Skeletal muscle satellite cell (primary cell): ENCODE data around the gene UBE4B. TPM values are rescaled to one million over a fixed set of nuclear protein-coding genes. Genes with fewer than 3 reads are reported as not detected.
"Not testable (repeated sequence)": the region's sequence is repeated elsewhere in the genome, so short reads cannot be mapped to it uniquely, and the experiment has no call there.

Experiments
- H3K27me3 ChIP-seq: 2 replicates; pipeline ENCODE4 v1.7.0; 2013; ENCODE audit warnings: low read length; ENCODE audit not compliant: control insufficient read depth, insufficient read depth
- H3K36me3 ChIP-seq: 2 replicates; pipeline ENCODE4 v1.7.0; 2013; ENCODE audit warnings: mild to moderate bottlenecking, control low read depth, low read length; ENCODE audit not compliant: insufficient read depth
- H3K4me1 ChIP-seq: 2 replicates; pipeline ENCODE4 v1.7.0; 2013; ENCODE audit warnings: low read length; ENCODE audit not compliant: control insufficient read depth, insufficient read depth
- H3K4me2 ChIP-seq: 2 replicates; pipeline ENCODE4 v1.7.0; 2013; ENCODE audit warnings: mild to moderate bottlenecking, low read length
- H3K4me3 ChIP-seq: 2 replicates; pipeline ENCODE4 v1.7.0; 2013; ENCODE audit warnings: low read length
- H3K9ac ChIP-seq: 2 replicates; pipeline ENCODE4 v1.7.0; 2013; ENCODE audit warnings: mild to moderate bottlenecking, low read depth, low read length, moderate library complexity
- H3K9me3 ChIP-seq: replicated peaks from 2 replicates; pipeline ENCODE4 v1.7.0; 2013; ENCODE audit warnings: mild to moderate bottlenecking, control low read depth, low read length
- small RNA-seq: library from RNA; depleted of rRNA; stranded (forward); fragments of <200 nt; gene quantifications from one replicate; pipeline ENCODE3, GENCODE V24; 2012

UBE4B gene

DNA sequence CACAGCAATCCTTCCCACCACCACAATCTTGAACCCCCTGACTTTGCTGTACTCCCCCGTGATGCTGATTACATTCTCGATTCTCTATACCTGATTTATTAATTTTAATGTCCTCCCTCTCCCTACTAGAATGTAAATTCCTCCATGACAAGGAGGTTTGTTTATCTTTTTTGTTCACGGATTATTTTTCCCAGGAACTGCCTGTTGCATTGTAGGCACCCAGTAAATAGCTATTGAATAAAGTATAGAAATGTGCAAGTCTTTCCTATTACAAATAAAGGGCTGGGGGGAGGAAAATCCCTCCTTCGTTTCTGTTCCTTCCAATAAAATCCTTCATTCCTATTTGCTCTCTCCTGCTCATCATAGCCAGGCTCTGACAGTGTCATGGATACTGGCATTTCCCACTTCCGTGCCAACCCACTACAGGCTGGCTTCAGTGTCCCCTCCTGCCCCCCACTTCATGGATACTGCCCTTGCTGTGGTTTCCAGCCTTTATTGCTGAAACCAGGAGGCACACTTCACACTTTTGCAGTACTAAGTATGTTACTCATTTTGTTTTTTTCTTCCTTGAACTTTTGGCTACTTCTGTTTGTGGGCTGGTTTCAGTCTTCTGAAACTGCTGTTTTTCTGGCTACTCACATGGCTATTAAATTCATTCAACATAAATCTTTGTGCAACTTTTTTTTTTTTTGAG is 185.1 kb downstream of the UBE4B start:
- no peak overlapping the region for H3K4me3 ChIP-seq
- no peaks in the 10 kb centered on the region for H3K27me3 ChIP-seq
- no peaks in the 10 kb centered on the region for H3K9me3 ChIP-seq
- H3K36me3 ChIP-seq: no peaks in the 10 kb centered on the region
- H3K4me2 ChIP-seq: peak overlapping the region; percentile 69
- H3K4me1 ChIP-seq: peaks cover 38% of the 10 kb centered on the region
- no peak overlapping the region for H3K9ac ChIP-seq

- Histone ChIP-seq H3K9me3 (no peaks in the 10 kb centered on the region), H3K9ac (no peak overlapping the region), H3K4me3 (no peak overlapping the region), H3K36me3 (no peaks in the 10 kb centered on the region), H3K27me3 (no peaks in the 10 kb centered on the region), H3K4me2 (no peak overlapping the region), H3K4me1 (peaks cover 31% of the 10 kb centered on the region)
Measured at GRCh38 chr1:10220200-10220599, 187.4 kb downstream of the UBE4B start.

- not testable (repeated sequence) for H3K27me3 ChIP-seq, H3K36me3 ChIP-seq, H3K4me3 ChIP-seq, H3K4me2 ChIP-seq, H3K9me3 ChIP-seq, H3K9ac ChIP-seq
- peaks cover 36% of the 10 kb centered on the region for H3K4me1 ChIP-seq
Measured at GRCh38 chr1:10220657-10221056, 187.9 kb downstream of the UBE4B start.

DNA sequence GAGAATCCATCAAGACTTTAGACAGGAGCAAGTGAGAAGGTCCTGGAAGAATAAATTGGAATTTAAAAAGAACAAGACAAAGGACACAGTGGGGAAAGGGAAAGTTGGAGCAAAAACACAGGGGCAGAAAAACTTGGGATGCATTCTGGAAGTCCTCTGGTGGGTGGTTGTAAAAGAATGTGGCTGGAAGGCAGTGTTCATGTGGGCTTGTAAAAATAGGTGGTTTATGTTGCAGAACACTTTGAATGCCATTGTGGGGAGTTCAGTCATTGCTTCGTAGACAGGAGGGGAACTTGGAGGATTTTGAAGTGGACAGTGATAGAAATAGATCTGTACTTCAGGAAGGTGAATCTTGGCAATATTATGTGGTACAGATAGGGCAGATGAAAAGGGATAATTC is 192.8 kb downstream of the UBE4B start:
- peaks cover 8% of the 10 kb centered on the region for H3K4me1 ChIP-seq
- H3K27me3 ChIP-seq: no peaks in the 10 kb centered on the region
- no peak overlapping the region for H3K9ac ChIP-seq
- no peak overlapping the region for H3K4me3 ChIP-seq
- H3K9me3 ChIP-seq: no peaks in the 10 kb centered on the region
- H3K4me2 ChIP-seq: no peak overlapping the region
- H3K36me3 ChIP-seq: no peaks in the 10 kb centered on the region

DNA sequence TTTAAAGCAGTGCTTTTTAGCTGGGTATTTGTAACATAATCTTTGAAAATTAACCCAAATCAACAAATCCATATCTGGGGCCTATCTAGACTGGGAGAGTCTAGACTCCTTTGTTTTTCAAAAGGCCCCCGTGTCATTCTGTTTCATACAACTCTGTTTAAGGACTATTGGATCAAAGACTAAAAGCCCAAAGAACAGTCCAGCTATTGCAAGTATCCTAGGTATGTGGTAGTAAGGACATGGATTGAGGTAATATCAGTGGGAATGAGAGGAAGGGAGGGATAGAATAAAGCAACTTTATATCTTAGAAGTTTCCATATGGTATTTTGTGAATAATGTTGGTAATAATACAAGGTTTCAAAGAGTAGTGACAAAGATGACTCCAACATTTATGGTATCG is 195.8 kb downstream of the UBE4B start:
- H3K27me3 ChIP-seq: no peaks in the 10 kb centered on the region
- no peak overlapping the region for H3K4me2 ChIP-seq
- no peak overlapping the region for H3K9ac ChIP-seq
- no peaks in the 10 kb centered on the region for H3K9me3 ChIP-seq
- H3K36me3 ChIP-seq: no peaks in the 10 kb centered on the region
- H3K4me3 ChIP-seq: no peak overlapping the region
- H3K4me1 ChIP-seq: peaks cover 8% of the 10 kb centered on the region

DNA sequence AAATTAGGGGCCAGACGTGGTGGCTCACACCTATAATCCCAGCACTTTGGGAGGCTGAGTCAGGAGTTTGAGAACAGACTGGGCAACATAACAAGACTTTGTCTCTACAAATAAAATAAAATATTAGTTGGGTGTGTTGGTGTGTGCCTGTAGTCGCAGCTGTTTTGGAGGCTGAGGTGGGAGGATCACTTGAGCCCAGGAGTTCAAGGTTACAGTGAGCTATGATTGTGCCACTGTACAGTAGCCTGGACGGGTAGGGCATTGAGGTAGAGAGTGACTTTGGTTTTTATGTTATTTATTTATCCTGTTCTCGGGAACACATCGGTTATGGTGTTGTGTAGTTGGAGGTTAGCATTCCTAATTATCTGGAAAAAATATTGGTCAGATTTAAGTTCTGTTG is 197.1 kb downstream of the UBE4B start:
- no peak overlapping the region for H3K4me2 ChIP-seq
- H3K36me3 ChIP-seq: peaks cover 7% of the 10 kb centered on the region
- peaks cover 8% of the 10 kb centered on the region for H3K4me1 ChIP-seq

More for the DNA sequence above, 197.1 kb downstream of the UBE4B start:
- H3K27me3 ChIP-seq: no peaks in the 10 kb centered on the region
- no peak overlapping the region for H3K9ac ChIP-seq
- H3K9me3 ChIP-seq: no peaks in the 10 kb centered on the region
- no peak overlapping the region for H3K4me3 ChIP-seq

Small RNAs within 50 kb of the gene (small RNA-seq; reads per million reads assigned to genes)
- gene MIR1273D (not detected), gene RNU6-828P (not detected)
